GM18870 (cell line): ENCODE data around the gene CEP68.
A peak's percentile ranks its signal among the peaks of the same experiment; 100 is the strongest.
"Not testable (repeated sequence)": the region's sequence is repeated elsewhere in the genome, so short reads cannot be mapped to it uniquely, and the experiment has no call there.

Experiments used
- ATAC-seq: cut with Tn5 transposase; IDR thresholded peaks from one replicate; pipeline ENCODE4 v1.9.1; 2021; ENCODE audit warnings: moderate library complexity; ENCODE audit not compliant: unreplicated experiment

CEP68 gene

GRCh38 chr2:65125457-65125856, 69.2 kb downstream of the CEP68 start:
- not testable (repeated sequence) for ATAC-seq

DNA sequence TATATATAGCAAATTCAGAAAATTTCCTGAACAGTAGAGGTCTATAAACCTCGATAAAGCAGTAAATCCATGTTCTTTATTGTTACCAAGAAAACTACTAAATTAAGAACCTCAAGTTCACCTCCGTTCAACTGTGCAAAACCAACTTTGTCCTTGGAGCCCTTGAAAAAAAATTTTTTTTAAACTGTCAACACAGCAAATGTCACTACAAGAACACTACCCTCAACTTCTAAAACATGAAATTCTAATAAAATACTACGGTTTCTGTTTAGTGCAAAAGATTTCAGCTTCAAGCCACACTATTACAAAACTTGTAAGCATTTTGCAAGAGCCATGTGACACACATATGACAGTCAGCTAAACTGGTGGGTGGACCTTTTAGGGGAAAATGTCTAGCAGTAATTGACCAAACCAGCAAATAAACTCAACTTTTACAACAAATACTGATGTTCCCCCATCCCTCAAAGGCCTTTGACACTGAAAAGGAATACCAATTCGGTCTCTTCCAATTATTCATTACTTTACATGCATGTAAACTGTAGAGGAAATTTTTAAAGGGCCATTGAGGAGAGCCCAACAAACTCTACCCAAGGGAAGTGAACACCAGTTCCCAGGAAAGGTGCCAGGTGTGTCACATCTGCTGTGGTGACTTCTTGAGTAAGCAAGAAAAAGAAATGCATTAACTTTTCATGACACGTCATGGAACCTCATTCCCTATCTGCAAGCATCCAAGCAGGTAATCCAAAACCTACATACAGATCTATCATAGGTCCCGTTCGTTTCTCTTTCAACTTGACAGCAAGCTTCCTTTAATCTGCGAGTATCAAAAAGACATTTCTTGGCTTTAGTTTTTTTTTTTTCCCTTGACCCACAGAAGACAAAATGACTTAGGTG, 72.3 kb downstream of the CEP68 start:
- ATAC-seq = no peak

- no peak for ATAC-seq
Observed at GRCh38 chr2:65129286-65129825, 73.1 kb downstream of the CEP68 start.

DNA sequence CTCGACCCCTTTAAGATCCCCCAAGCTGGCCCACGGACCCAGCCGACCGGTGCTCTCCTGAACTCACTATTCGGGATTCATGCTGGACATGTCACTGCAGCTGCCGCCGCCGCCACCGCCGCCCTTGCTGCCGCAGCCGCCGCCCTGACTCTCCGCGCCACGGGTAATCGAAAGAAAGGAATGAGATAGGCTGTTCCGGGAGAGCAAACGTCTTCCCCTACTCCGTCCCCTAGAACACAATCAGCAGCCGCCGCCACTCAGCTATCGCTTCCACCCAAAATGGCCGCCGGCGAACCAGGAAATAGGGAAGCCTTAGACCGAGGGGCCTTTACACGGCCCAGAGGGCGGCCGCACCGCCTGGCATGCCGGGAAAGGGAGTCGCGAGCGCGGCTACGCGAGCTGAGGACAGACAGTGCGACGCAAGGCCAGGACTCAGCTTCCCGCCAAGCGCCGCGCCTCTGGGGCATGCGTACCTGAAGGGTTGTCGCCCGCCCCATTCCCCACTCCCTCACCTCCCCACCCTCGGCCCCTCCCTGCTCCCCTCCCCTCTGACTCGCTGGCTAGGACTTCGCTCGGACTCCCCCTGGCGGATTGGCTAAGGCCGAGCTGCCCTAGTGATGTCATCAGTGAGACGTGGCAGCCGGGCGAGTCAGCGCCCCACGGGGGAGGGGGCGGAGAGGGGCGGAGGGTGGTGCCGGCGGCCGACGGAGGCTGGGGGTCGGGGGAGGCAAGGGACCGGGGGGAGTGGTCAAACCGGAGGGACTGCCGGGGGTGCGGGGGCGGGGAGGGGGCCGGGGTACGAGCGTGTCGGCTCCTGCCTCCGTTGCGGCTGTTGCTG, 73.8 kb downstream of the CEP68 start, which contains the start of gene RAB1A:
Gene RAB1A, minus strand, starts transcription at position 281 of the 838 bp plus-strand sequence. Its CDS starts 191 bp downstream, at position 90.
- ATAC-seq = peak; percentile 92

DNA sequence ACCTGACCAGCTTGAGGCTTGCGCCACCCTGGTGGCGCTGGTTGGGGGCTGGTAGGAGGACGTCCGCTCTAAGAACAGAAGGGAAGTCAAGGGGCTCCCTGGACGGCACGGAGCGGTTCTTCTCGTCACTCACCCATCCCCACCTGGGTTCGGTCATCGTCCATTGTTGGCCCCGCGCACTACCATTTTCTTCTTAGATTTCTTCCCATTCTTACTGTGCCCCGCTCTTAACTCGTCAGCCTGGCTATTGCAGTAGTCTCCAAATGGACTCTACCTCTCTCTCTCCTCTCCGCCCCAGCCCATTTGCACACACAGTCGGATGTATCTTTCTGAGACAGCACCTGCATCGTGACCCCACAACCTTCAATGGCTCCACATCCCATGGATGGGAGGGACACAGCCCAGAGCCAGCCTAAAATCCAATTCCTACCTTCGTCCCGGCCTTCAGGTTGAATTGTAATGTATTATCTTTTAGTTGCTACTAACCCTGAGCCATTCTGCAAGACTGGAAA, 74.5 kb downstream of the CEP68 start:
- ATAC-seq = peak; percentile 17

DNA sequence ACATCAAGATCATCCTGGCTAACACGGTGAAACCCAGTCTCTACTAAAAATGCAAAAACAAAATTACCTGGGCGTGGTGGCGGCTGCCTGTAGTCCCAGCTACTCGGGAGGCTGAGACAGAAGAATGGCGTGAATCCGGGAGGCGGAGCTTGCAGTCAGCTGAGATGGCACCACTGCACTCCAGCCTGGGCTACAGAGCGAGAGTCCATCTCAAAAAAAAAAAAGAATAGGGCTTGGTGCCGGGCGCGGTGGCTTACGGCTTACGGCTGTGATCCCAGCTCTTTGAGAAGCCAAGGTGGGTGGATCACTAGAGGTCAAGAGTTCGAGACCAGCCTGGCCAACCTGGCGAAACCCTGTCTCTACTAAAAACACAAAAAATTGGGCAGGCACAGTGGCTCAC, 76.7 kb downstream of the CEP68 start:
- ATAC-seq = not testable (repeated sequence)

DNA sequence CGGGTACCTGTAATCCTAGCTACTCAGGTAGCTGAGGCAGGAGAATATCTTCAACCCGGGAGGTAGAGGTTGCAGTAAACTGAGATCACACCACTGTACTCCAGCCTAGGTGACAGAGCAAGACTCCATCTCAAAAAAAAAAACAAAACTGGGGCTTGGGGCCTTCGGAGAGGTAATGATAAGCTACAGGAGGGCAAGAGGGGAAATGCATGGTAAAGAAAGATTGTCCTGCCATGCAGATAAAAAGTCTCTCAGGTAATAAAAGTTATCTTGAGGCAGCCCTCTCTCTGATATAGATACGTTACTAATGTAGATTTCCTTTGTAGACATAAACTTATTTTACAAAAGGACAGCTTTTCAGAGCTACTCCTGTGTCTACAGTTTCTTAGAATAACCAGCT, 77.4 kb downstream of the CEP68 start:
- no peak for ATAC-seq

- ATAC-seq = no peak
Observed at GRCh38 chr2:65134158-65134557, 77.9 kb downstream of the CEP68 start.

DNA sequence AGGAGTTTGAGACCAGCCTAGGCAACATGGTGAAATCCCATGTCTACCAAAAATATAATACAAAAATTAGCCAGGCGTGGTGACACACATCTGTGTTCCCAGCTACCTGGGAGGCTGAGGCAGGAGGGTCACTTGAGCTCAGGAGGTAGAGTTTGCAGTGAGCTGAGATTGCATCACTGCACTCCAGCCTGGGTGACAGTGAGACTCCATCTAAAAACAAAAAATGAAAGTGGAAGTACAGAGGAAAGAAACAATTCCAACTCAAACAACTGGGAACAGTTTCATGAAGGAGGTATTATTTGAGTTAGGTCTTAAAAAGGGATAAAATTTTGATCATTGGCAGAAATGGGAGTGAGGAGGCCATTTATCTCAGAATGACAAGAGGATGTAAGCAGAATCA, 80.0 kb downstream of the CEP68 start:
- ATAC-seq = no peak
